ENCODE data around the gene PODXL.

Gene PODXL

GRCh38 chr7:131499801-131500200 is 56.6 kb downstream of the PODXL start:
- Histone ChIP-seq H3K27me3 (ENCODE audit: insufficient read depth, poor library complexity, severe bottlenecking) (no peaks in the 10 kb centered on the region), H3K27ac (replicated peaks) (no peak overlapping the region), H3K4me3 (replicated peaks; ENCODE audit: insufficient read depth, low read length) (no peak overlapping the region)
- DNase-seq (ENCODE audit: low read depth in 1 of 2, low spot score in 1 of 2): no peak
- TF ChIP-seq SPI1 (IDR thresholded peaks at IDR 0.05; ENCODE audit: borderline replicate concordance, low read depth) (no peak), POLR2AphosphoS5 (IDR thresholded peaks at IDR 0.05; ENCODE audit: low read depth) (no peak), REST (IDR thresholded peaks at IDR 0.05; ENCODE audit: insufficient replicate concordance, low read depth) (no peak), GABPA (IDR thresholded peaks at IDR 0.05; ENCODE audit: low read depth) (no peak)
- TF ChIP-seq, protein P1, sequence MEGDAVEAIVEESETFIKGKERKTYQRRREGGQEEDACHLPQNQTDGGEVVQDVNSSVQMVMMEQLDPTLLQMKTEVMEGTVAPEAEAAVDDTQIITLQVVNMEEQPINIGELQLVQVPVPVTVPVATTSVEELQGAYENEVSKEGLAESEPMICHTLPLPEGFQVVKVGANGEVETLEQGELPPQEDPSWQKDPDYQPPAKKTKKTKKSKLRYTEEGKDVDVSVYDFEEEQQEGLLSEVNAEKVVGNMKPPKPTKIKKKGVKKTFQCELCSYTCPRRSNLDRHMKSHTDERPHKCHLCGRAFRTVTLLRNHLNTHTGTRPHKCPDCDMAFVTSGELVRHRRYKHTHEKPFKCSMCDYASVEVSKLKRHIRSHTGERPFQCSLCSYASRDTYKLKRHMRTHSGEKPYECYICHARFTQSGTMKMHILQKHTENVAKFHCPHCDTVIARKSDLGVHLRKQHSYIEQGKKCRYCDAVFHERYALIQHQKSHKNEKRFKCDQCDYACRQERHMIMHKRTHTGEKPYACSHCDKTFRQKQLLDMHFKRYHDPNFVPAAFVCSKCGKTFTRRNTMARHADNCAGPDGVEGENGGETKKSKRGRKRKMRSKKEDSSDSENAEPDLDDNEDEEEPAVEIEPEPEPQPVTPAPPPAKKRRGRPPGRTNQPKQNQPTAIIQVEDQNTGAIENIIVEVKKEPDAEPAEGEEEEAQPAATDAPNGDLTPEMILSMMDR (IDR thresholded peaks at IDR 0.05; ENCODE audit: insufficient read depth, low read length): no peak

- no peak for TF ChIP-seq GABPA (IDR thresholded peaks at IDR 0.05; ENCODE audit: low read depth)
- no peak for TF ChIP-seq POLR2AphosphoS5 (IDR thresholded peaks at IDR 0.05; ENCODE audit: low read depth)
- TF ChIP-seq, protein P1 (IDR thresholded peaks at IDR 0.05; ENCODE audit: insufficient read depth, low read length): no peak
- TF ChIP-seq REST (IDR thresholded peaks at IDR 0.05; ENCODE audit: insufficient replicate concordance, low read depth): no peak
- no peak for TF ChIP-seq SPI1 (IDR thresholded peaks at IDR 0.05; ENCODE audit: borderline replicate concordance, low read depth)
- no peak for DNase-seq (ENCODE audit: low read depth in 1 of 2, low spot score in 1 of 2)
- no peak overlapping the region for H3K4me3 ChIP-seq (replicated peaks; ENCODE audit: insufficient read depth, low read length)
- H3K27ac ChIP-seq (replicated peaks): no peak overlapping the region
- H3K27me3 ChIP-seq (ENCODE audit: insufficient read depth, poor library complexity, severe bottlenecking): no peaks in the 10 kb centered on the region
Measured at GRCh38 chr7:131498237-131498885, 58.1 kb downstream of the PODXL start.

- Histone ChIP-seq H3K4me3 (replicated peaks; ENCODE audit: insufficient read depth, low read length) (no peak overlapping the region), H3K27me3 (ENCODE audit: insufficient read depth, poor library complexity, severe bottlenecking) (no peaks in the 10 kb centered on the region), H3K27ac (replicated peaks) (no peak overlapping the region)
- TF ChIP-seq POLR2AphosphoS5 (IDR thresholded peaks at IDR 0.05; ENCODE audit: low read depth): no peak
- TF ChIP-seq, protein P1 (IDR thresholded peaks at IDR 0.05; ENCODE audit: insufficient read depth, low read length): no peak
- TF ChIP-seq SPI1 (IDR thresholded peaks at IDR 0.05; ENCODE audit: borderline replicate concordance, low read depth): no peak
- TF ChIP-seq GABPA (IDR thresholded peaks at IDR 0.05; ENCODE audit: low read depth): no peak
- no peak for TF ChIP-seq REST (IDR thresholded peaks at IDR 0.05; ENCODE audit: insufficient replicate concordance, low read depth)
- DNase-seq (ENCODE audit: low read depth in 1 of 2, low spot score in 1 of 2): no peak
Measured at GRCh38 chr7:131497454-131497853, 59.0 kb downstream of the PODXL start.
